Activated T-cell treated with anti-CD3 and anti-CD28 coated beads, Interleukin-2, amount 50 U/mL, for 48 hours (primary cell): ENCODE data around the gene SNX2.

ENCODE experiments used
- DNase-seq, 2 experiments: peaks; one replicate each; pipeline ENCODE4 v3.0.0-alpha.2; 2020

SNX2 gene

DNA sequence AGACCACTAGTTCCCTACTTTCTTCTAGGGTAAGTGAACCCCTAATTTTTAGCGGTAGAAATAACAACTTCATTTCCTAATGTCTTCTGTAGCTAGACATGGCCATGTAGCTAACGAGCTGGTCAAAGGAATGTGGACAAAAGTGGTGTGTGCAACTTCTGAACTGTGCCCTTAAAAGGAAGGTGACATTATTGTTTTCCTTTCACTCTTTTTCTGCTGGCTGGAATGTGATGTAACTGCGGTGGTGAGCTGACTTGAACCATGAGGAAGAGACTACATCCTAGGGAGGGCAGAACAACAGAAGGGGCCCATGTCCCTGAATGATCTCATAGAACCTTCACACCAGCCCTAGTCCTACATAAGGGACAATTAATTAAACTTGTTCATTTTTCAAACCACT, 1.3 kb upstream of the SNX2 start:
- no peak for DNase-seq

DNA sequence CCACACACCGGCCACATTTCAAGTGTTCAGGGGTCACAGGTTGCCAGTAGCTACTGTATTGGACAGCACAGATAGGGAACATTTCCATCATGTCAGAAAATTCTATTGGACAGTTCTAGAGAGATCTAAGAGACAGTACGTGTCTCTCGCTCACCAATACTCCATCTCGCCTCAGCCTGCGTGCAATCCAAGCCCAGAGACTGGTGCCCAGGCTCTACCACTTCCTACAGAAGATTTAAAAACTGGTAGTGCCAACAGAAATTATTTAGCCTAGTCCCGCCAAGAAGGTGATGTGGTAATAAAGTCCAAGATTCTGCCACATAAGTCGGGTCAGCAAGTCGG, 390 bp upstream of the SNX2 start:
- no peak for DNase-seq

DNA sequence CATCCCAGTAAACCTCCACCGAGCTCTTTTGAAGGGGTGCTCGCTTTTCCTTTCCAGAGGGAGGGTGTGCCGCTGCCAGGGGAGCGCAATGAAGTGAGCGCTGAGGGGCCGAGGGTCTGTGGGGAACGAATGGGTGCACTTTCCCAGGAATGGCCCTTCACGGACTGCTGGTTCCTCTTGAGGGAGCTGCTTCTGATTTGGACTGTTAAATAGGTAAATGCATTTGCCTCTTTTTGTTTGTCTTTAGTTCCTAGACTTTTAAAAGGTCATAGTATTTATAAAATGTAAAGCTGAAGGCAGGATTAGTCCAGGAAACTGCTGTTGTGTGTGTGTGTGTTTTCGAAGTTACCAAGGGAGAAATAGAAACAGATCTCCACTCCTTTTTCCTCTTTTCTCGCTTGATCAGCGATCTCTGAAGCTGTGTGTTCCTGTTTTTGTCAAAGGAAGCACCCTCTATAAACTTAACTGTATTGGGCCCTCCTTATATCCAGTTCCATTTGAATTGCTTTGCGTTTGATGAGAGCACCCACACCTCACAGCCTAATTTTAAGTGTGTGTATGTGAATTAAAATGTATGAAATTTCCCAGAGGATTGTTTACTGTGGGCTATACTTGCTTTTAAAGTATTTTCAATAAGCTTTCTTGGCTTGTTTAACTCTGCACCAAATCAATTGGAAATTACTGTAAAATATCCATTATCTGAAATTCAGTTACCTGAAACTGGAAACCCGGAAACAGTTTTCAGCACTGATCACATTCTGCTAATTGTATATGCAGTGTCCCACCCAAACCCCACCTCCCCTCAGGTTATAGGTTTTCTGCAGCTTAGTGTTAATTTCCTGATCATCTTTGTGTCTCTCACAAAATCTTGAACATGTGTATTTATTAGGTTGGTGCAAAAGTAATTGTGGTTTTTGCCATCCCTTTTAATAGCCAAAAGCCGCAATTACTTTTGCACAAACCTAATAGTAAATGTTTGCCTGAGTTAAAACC, 966 bp downstream of the SNX2 start:
- no peak for DNase-seq

DNA sequence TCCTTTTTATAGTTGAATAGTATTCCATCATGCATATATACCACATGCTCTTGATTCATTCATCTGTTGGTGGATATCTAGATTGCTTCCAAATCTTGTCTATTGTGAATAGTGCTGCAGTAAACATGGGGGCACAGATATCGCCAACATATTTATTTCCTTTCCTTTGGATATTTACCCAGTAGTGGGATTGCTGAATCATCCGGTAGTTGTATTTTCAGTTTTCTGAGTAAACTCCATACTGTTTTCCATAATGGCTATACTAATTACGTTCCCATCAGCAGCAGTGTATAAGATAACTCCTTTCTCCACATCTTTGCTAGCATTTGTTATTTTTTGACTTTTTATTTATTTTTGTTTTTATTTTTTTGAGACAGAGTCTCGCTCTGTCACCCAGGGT, 3.3 kb downstream of the SNX2 start:
- DNase-seq, result no peak

DNA sequence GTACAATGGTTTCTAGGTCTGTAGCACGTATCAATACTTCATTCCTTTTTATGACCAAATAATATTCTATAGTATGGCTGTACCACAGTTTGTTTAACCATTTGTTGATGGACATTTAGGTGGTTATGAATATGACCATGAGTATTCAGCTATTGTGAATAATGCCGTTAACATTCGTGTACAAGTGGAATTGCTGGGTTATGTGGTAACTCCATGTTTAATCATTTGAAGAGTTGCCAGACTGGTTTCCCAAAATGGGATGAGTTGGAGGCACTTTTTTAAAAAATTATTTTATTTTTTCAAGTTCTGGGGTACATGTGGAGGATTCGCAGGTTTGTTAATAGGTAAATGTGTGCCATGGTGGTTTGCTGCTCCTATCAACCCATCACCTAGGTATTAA, 4.6 kb downstream of the SNX2 start:
- no peak for DNase-seq

DNA sequence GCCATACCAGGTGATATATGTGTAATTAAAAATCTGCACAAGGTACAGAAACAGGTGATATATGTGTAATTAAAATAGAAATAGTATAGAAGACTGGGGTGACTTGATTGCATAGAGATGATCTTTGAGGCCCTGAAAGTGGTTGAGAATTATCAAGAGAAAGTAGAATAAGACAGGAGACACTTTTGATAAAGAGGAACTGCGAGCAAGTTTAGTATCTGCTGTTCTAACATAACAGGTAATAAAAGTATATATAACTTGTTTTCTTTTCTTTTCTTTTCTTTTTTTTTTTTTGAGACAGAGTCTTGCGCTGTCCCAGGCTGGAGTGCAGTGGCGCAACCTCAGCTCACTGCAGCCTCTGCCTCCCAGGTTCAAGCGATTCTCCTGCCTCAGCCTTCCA, 5.4 kb downstream of the SNX2 start:
- no peak for DNase-seq

DNA sequence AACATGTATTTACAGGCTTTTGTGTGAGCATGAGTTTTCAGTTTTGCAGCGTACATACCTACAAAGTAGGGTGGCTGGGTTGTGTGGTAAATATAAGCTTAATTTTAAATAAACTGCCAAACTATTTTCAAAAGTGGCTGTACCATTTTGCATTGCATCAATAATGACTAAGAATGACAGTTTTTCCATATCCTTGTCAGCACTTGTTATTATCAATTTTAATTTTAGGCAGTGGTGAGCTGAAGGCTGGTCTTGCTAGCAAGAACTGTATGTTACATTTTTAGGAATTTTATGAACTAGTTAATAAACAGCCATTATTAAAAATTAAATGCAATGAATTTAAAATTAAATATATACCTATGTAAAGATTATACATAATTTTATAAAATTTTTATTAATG, 6.6 kb downstream of the SNX2 start:
- DNase-seq, result no peak

DNA sequence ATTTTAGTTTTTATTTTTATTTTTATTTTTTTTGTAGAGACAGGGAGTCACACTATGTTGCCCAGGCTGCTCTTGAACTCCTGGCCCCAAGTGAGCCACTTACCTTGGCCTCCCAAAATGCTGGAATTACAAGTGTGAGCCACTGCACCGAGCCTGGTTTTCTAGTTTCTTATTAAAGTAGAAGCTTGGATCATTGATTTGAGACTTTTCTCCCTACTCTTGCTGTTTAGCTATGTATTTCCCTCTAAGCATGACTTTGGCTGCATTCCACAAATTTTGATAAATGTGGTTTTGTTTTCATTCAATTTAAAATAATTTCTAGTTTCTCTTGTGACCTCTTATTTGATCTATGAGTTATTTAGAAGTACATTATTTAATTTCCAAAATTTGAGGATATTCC, 10.4 kb downstream of the SNX2 start:
- no peak for DNase-seq

DNA sequence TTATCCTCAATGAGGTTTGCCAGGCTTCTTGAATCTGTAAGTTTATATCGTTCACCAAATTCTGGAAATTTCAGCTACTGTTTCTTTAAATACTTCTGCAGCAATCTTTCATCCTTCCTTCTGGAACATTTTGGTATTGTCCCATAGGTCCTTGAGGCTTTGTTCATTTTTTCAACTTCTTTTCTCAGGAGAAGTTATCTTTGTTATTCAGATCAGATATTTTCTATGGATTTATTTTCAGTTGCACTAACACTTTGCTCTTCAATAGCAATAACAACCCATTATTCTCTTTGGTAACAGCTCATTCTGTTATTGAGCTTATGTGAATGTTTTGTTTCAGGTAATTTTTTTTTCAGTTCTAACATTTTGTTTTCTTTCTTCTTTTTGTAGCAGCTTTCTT, 13.5 kb downstream of the SNX2 start:
- DNase-seq, result no peak

DNA sequence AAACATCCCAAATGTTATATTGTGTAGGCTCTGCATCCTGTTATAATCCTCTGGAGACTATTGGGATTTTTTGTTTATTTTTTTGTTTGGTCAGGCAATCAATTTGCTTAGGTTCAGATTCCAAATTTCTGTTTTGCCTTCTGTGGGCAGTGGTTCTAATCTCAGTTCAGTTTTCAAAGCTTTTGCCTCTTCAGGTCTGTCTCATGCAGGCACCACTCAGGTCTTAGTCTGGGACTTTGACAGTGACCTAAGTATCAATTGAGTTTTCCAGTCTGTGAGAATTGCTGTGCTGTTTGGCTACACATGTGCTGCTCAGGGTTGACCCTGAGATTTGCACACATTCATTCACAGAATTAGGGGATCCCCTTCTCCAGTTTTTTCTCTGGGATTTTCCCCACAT, 14.1 kb downstream of the SNX2 start:
- DNase-seq, result no peak

DNA sequence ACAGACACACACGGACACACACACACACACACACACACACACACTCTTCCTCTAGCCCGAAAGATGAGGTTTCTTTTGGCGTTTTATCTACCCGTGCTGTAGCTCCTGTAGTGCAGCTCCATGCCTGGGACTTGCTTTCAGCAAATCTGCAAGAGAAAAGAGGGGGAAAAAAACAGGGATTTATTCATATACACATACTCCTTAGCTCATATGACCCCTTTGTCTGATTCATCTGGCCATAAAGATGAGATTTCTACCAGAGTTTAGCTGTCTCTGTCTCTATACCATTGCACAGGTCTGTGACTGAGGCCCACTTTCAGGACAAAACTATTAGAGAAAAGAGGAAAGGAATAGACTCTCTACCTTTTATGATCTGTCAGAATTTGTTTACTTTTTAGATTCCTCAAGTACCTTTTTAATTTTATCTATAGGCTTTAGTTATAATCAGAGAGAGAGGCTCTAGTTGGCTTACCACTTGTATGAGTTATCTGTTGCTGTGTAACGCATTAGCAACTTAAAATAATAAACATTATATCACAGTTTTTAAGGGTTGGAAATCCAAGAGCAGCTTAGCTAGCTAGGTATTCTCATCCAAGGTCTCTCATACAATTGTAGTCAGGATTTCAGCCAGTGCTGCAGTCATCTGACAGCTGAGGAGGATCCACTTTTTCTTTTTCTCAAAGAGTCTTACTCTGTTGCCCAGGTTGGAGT, 14.7 kb downstream of the SNX2 start:
- DNase-seq, result no peak

DNA sequence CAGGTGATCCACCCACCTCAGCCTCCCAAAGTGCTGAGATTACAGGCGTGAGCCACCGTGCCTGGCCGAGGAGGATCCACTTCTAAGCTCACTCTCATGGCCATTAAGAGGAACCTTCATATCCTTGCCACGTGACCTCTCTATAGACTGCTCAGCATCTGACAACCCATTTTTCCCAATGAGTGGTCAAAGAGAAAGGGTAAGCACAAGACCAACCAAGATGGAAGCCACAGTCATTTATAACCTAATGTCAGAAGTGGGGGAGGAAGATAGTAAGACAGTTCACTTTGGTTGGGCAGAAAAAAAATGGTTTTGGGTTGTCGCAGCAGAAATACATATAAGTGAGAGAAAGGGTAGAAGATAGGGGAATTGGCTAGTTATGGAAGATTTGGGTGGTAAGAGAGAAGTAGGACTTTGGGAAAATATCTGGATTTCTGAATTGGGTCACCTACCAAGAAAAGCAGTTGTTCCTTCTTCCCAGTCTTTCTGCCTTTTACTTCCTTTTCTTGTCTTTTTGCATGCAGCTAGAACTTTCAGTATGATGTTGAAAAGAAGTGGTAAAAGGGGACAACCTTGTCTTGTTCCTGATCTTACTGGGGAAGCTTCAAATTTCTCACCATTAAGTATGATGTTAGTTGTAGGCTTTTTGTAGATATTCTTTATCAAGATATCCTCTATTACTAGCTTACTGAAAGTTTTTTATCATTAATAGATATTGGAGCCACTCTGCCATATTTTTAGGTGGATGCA, 15.6 kb downstream of the SNX2 start:
- DNase-seq, result no peak

DNA sequence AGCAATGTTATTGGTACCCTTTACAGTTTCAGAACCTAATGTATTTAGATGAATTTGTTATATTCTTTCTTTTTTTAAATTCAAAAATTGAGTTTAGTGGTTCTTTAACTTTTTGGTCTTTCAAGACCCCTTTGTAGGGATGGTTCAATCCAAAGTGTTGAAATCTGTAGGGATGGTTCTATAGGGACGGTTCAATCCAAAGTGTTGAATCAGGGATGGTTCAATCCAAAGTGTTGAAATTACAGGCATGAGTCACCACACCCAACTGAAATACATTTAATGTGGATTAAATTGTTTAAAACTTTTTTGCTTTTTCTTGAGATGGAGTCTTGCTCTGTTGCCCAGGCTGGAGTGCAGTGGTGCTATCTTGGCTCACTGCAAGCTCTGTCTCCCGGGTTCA, 30.6 kb downstream of the SNX2 start:
- no peak for DNase-seq

DNA sequence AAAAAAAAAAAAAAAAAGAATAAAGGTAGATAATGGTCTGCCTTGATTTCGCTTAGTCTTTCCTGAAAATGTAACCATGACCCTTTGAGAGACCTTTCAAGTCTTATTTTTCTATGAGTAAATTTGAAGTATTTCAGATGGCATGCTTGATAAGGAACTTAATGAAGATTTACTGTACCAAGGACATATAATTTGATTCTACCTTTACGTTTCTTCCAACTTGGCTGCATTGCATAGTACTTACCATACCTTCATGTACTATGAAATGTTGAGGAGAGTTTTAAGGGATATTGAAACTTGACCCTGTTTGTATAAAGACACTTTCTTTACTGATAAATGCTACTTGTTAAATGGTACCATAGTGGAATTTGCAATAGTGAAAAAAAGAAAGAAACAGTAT, 35.5 kb downstream of the SNX2 start:
- DNase-seq, result no peak

DNA sequence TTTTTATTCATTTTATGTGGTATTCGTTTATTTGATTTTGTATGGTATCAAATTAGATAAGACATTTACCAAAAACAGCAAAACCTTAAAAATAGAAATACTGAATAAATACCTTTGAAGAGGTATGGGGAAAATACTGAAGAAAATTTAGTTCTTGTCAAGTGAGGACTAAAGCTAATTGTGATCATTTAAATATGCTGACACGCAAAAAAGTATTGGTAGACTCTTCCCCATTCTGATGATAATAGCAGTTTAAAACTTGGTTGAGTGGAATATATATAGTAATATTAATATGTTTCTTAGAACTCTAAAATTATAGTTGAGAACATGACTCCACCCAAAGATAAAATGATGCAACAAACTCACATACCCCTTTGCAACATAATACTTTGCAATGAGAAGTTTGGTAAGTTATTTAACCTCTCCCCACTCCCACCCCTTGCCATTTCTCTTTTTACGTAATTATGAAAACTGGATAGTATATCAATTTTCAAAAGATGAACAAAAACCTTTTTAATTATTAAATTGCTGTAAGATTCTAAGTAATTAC, 40.4 kb downstream of the SNX2 start:
- DNase-seq, result no peak

DNA sequence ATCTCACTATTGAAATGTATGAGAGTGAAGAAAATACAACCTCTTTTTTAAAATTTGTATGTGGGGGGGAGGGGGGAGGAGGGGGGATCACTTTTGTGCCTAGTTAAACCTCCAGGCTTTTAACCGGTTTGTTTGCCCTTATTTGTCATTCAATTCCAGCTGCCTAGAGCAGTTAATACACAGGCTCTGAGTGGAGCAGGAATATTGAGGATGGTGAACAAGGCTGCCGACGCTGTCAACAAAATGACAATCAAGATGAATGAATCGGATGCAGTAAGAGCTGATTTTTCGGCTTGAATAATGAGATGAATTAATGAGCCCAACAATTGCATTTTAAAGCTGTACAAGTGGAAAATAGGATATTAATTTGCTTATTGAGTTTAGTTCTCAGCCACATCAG, 41.9 kb downstream of the SNX2 start:
- no peak for DNase-seq

DNA sequence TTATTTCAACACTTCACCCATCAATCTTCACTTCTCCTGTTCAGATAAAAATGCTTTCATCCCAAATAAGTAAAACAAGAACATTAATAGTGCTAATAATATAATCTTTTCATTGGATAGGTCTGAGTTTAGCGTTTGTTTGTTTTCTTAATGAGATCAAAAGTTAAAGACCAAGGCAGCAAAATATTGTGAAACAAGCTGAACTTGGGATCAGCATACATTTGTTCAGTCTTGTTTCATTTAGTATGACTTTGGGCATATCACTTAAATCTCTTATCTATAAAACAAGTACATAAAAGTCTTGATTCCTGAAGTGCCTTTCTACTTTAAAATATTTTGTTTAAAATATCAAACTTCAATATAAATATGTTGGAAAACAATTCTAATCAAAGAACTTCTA, 57.1 kb downstream of the SNX2 start:
- no peak for DNase-seq

DNA sequence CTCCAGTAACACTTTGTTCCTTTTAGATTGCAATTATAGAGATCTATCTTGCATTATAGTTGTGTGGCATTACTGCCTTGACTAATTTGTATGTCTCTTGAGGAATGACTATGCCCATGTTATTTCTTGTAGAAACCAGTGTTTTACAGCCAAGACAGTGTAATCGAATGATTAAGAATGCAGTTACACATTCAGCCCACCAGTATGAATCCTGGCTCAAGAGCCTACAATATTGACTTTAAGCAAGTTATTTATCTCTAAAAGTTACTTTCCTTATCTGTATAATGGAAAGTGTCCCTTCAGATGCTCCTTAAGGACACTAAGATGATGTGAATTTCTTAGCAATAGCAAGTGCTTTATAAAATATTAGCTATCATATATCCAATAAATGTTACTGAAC, 60.8 kb downstream of the SNX2 start:
- no peak for DNase-seq

DNA sequence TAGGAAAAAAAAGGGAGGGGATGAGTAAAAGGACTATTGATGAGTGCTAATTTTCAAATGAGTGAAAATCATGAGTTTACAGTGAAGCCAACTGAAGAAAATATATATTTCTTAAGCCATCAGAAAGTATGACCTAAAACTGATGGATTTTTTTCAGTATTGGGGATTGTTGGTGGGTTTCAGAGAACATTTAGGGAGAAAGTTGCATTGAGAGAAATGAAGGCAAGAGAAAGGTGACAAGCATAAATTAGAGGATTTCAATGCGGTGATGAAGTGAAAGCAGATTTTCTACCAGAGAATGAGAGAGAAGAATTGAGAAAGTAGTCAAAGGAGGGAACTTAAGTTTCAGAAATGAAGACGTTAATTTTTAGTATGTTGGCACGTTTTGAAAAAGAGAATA, 62.1 kb downstream of the SNX2 start:
- no peak for DNase-seq

DNA sequence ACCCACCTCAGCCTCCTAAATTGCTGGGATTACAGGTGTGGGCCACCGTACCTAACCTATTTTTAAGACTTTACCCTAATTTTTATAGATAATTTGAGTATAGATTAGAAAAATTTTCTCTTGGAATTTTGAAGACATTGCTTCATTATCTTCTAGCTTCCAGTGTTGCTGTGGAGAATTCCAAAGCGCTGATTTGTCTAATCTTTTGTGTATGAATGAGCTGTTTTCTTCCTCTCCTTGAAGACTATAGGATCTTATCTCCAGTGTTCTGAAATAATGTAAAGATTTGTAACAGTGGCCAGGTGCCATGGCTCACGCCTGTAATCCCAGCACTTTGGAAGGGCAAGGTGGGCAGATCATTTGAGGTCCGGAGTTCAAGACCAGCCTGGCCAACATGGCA, 64.9 kb downstream of the SNX2 start:
- DNase-seq, result no peak

DNA sequence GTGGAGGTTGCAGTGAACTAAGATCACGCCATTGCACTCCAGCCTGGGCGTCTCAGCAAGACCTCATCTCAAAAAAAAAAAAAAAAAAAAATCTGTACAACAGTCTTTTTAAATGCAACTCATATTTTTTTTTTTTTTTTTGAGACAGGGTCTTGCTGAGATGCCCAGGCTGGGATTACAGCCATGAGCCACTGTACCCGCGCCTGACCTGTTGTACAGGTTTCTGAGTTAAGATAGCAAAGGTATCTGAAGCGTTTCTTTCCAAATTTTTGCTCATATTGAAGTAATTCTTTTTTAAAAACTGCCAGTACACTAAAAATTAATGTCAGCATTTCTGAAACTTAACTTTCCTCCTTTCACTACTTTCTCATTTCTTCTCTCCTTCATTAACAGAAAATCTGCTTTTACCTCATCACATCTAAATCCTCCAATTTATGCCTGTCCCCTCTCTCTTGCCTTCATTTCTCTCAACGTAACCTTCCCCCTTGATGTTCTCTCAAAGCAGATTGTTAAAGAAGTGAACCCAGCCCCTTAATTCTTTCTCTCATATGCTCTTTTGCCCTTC, 67.2 kb downstream of the SNX2 start:
- DNase-seq, result no peak

DNA sequence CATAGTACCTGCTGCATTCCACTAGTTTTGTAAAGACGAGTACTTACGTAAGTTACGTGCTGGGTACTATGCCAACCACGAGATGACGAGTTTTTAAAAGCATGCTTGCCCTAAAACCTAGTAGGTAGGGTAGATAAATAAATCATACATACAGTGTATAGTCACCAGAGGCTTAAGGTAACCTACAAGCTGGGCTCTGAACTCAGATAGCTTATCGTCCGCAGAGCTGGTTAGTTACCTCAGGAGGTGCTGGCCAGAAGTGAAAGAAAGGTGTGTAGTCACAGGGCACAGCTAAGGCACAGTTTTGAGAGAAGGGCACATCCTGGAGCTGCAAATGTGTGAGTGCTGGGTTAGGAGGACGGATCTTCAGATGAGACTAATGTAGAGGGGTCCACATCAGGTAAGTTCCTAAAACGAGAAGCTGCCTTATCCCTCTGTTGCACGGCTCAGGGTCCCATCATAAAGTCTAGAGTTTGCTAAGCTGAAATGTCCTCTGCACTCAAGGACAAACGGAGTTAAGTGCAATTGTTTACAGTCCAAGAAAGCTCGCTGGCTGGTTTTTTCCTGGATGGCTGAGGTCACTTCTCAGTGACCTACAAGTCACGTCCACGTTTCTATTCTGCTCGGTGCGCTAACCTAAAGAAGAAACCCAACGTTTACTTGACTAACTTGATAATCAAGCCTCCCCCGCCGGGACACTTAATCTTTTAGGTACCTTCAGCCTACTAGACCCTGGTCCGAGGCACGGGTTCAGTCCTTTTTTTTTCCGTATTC, 69.4 kb downstream of the SNX2 start:
- peak; percentile 18 to 21 for DNase-seq

DNA sequence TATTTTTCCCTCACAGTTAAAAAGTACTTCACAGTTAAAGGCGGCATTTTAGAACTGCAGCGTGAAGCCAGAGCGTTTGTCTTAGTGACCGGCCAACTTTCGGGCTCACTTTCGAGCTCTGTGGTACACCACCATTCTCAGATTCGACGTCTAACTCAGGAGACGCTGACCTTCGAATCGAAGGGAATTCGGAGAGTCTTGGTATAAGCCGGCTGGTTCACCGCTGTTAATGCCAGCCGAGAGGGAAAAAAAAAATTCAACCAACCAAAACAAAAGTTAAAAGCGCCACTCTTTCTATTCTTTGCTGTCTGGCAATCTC, 70.0 kb downstream of the SNX2 start:
- no peak for DNase-seq
